SU-DHL-6 (cell line): ENCODE measurements around the gene GRIK4.

ENCODE experiments used
- EZH2phosphoT487 ChIP-seq: fragments of 200-600 bp; sonication (generic), shearing (Covaris generic); conservative IDR thresholded peaks from 2 replicates; pipeline ENCODE4 v1.6.1; 2018; ENCODE audit warnings: mild to moderate bottlenecking, antibody characterized with exemption, low read length, moderate library complexity, mixed read lengths
- TF ChIP-seq, protein P1 (sequence below): fragments of 200-600 bp; sonication (generic); IDR thresholded peaks from one replicate; pipeline ENCODE4 v1.5.1; 2017; ENCODE audit warnings: antibody characterized with exemption, mild to moderate bottlenecking, low read length, moderate library complexity; ENCODE audit not compliant: insufficient read depth, poor library complexity, severe bottlenecking

DNA sequence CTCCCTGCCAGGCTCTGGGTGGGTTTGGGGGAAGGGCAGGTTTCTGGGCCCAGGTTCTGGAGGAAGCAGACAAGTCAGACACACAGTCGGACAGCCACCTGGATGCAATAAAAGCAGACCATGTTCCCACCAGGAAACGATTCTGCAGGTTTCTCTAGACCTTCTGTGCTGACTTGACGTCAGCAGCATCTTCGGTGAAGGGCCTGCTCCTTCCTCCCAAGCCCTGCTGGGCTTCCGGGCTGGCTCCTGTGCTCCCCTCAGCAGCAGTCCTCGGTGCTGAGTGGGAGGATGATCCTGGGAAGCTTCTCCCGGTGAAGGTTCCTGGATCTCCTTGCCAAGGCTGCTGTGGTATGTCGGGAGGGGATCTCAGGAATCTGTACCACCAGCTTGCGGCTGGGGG lies 240.0 kb downstream of the GRIK4 start:
- TF ChIP-seq, protein P1, sequence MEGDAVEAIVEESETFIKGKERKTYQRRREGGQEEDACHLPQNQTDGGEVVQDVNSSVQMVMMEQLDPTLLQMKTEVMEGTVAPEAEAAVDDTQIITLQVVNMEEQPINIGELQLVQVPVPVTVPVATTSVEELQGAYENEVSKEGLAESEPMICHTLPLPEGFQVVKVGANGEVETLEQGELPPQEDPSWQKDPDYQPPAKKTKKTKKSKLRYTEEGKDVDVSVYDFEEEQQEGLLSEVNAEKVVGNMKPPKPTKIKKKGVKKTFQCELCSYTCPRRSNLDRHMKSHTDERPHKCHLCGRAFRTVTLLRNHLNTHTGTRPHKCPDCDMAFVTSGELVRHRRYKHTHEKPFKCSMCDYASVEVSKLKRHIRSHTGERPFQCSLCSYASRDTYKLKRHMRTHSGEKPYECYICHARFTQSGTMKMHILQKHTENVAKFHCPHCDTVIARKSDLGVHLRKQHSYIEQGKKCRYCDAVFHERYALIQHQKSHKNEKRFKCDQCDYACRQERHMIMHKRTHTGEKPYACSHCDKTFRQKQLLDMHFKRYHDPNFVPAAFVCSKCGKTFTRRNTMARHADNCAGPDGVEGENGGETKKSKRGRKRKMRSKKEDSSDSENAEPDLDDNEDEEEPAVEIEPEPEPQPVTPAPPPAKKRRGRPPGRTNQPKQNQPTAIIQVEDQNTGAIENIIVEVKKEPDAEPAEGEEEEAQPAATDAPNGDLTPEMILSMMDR, result no peak
- no peak for TF ChIP-seq EZH2phosphoT487
